ENCODE data around the gene PLEKHG1.

DNA sequence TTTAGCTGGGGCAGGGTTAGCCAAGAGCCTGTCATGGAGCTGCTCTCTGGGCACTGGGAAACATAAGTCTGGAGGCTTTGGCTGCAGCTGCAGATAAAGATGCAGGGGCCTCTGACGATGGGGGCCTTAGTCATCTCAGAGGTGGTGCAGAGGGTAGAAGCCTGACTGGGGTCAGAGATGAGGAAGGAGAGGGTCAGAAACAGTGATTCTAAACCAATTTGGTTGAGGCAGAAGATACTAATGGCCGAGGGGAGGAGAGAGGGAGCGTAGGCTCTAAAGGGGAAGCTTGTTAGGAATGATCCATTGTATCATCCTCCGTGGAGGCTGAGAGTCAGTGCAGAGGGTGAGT lies 33.8 kb downstream of the PLEKHG1 start:
- TF ChIP-seq POLR2A (IDR thresholded peaks at IDR 0.05), result no peak
- TF ChIP-seq, protein P1, sequence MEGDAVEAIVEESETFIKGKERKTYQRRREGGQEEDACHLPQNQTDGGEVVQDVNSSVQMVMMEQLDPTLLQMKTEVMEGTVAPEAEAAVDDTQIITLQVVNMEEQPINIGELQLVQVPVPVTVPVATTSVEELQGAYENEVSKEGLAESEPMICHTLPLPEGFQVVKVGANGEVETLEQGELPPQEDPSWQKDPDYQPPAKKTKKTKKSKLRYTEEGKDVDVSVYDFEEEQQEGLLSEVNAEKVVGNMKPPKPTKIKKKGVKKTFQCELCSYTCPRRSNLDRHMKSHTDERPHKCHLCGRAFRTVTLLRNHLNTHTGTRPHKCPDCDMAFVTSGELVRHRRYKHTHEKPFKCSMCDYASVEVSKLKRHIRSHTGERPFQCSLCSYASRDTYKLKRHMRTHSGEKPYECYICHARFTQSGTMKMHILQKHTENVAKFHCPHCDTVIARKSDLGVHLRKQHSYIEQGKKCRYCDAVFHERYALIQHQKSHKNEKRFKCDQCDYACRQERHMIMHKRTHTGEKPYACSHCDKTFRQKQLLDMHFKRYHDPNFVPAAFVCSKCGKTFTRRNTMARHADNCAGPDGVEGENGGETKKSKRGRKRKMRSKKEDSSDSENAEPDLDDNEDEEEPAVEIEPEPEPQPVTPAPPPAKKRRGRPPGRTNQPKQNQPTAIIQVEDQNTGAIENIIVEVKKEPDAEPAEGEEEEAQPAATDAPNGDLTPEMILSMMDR (IDR thresholded peaks at IDR 0.05), result no peak
